HCT116 (cell line): ENCODE data around the gene CCDC24. TPM values are rescaled to one million over a fixed set of nuclear protein-coding genes. Genes with fewer than 3 reads are reported as not detected.

Experiments
- ATAC-seq: fragments of 200-7000 bp; cut with Tn5 transposase; 2 replicates; pipeline ENCODE4 v1.9.1; 2020; ENCODE audit warnings: mild to moderate bottlenecking, moderate library complexity
- BruUV-seq: library from RNA; stranded (reverse); fragments of 400-500 nt; replicated peaks from 2 replicates; lab custom pipeline; 2021; lab: Mats Ljungman, UMichigan
- CTCF ChIA-PET: fragments of 300-600 bp; sonication (Branson Sonifier 250); formaldehyde crosslinking; loops from one replicate; lab custom pipeline; 2021; ENCODE audit warnings: antibody characterized with exemption; lab: Charles Lee
- POLR2A ChIA-PET: fragments of 300-600, 350-600 bp; sonication (Branson Sonifier 250); formaldehyde crosslinking; loops from one replicate; lab custom pipeline; 2021; ENCODE audit warnings: antibody characterized with exemption; lab: Charles Lee
- RAD21 ChIA-PET, 2 experiments: fragments of 300-600 bp; sonication (Branson Sonifier 250); formaldehyde crosslinking; loops; one replicate each; lab custom pipeline; 2023; ENCODE audit warnings: low total read pairs in 2 of 2; ENCODE audit not compliant: uncharacterized antibody in 2 of 2, unreplicated experiment in 2 of 2, low non-redundant PET in 1 of 2; lab: Charles Lee
- DNase-seq: peaks from one replicate; pipeline ENCODE4 v3.0.0-alpha.2; 2010; ENCODE audit warnings: low read depth, low spot score
- H2AFZ ChIP-seq: fragments of 200-600 bp; shearing (Covaris generic), sonication (generic); 2 replicates; pipeline ENCODE4 v1.6.1; 2017; ENCODE audit warnings: low read depth, mixed run types, mixed read lengths, antibody characterized with exemption, low read length; ENCODE audit not compliant: poor library complexity, severe bottlenecking
- H3K27ac ChIP-seq: 2 replicates; pipeline ENCODE4 v1.5.1; 2012; ENCODE audit warnings: low read depth, low read length
- H3K27me3 ChIP-seq: fragments of 200-600 bp; sonication (generic); 2 replicates; pipeline ENCODE4 v1.6.1; 2016; ENCODE audit warnings: mixed run types, low read length, mixed read lengths; ENCODE audit not compliant: insufficient read depth
- H3K36me3 ChIP-seq, 2 experiments: fragments of 200-500 bp in 1 of 2; fragments of 200-600 bp in 1 of 2; sonication (Bioruptor generic) in 1 of 2; sonication (generic) in 1 of 2; 2 replicates each; pipeline versions ENCODE4 v1.5.1 to v1.6.1; 2014 to 2016; ENCODE audit warnings: low read length in 2 of 2, inconsistent platforms in 1 of 2, mixed read lengths in 1 of 2, mixed run types in 1 of 2; ENCODE audit not compliant: insufficient read depth in 2 of 2, control insufficient read depth in 1 of 2
- H3K4me1 ChIP-seq, 2 experiments: fragments of 200-600 bp in 1 of 2; sonication (generic) in 1 of 2; 2 replicates each; pipeline versions ENCODE4 v1.5.1 to v1.6.1; 2012 to 2017; ENCODE audit warnings: low read length in 2 of 2, inconsistent platforms in 1 of 2, mild to moderate bottlenecking in 1 of 2, mixed read lengths in 1 of 2, mixed run types in 1 of 2, moderate library complexity in 1 of 2; ENCODE audit not compliant: insufficient read depth in 2 of 2, control insufficient read depth in 1 of 2
- H3K4me2 ChIP-seq: fragments of 200-600 bp; sonication (generic); 2 replicates; pipeline ENCODE4 v1.6.1; 2017; ENCODE audit warnings: mixed run types, low read length, mixed read lengths
- H3K4me3 ChIP-seq, 2 experiments: fragments of 200-600 bp in 1 of 2; sonication (generic) in 1 of 2; replicated peaks in 1 of 2; 2 replicates each; pipeline ENCODE4 v1.5.1; 2011 to 2016; ENCODE audit warnings: low read length in 2 of 2, control low read depth in 1 of 2, low read depth in 1 of 2, mild to moderate bottlenecking in 1 of 2, mixed read lengths in 1 of 2, mixed run types in 1 of 2
- H3K79me2 ChIP-seq: fragments of 200-600 bp; sonication (generic); 2 replicates; pipeline ENCODE4 v1.6.1; 2017; ENCODE audit warnings: mild to moderate bottlenecking, mixed run types, low read length, moderate library complexity, mixed read lengths; ENCODE audit not compliant: insufficient read depth
- H3K9ac ChIP-seq: fragments of 200-600 bp; sonication (generic); 2 replicates; pipeline ENCODE4 v1.6.1; 2016; ENCODE audit warnings: low read length, mixed read lengths
- H3K9me2 ChIP-seq: fragments of 200-600 bp; sonication (generic), shearing (Covaris generic); 2 replicates; pipeline ENCODE4 v1.6.1; 2017; ENCODE audit warnings: mixed run types, mild to moderate bottlenecking, moderate library complexity; ENCODE audit not compliant: insufficient read depth
- H3K9me3 ChIP-seq, 2 experiments: fragments of 200-500 bp in 1 of 2; fragments of 200-600 bp in 1 of 2; sonication (Bioruptor generic) in 1 of 2; sonication (generic) in 1 of 2; 2 replicates each; pipeline ENCODE4 v1.6.1; 2014 to 2017; ENCODE audit warnings: low read length in 2 of 2, mixed read lengths in 2 of 2, inconsistent platforms in 1 of 2, low read depth in 1 of 2, mild to moderate bottlenecking in 1 of 2, mixed run types in 1 of 2, moderate library complexity in 1 of 2; ENCODE audit not compliant: control insufficient read depth in 1 of 2, insufficient read depth in 1 of 2
- H4K20me1 ChIP-seq: fragments of 200-600 bp; sonication (generic), shearing (Covaris generic); 2 replicates; pipeline ENCODE4 v1.6.1; 2017; ENCODE audit warnings: mixed run types, mild to moderate bottlenecking, moderate library complexity; ENCODE audit not compliant: insufficient read depth
- ATF3 ChIP-seq: IDR thresholded peaks from 2 replicates; pipeline ENCODE4 v1.6.1; 2012
- CTCF ChIP-seq, 3 experiments: fragments of 200-600 bp in 1 of 3; sonication (generic) in 1 of 3; IDR thresholded peaks in 2 of 3; conservative IDR thresholded peaks in 1 of 3; 2 replicates each; pipeline ENCODE4 v1.5.1; 2012 to 2017; ENCODE audit warnings: low read depth in 2 of 3, low read length in 2 of 3, antibody characterized with exemption in 1 of 3, borderline replicate concordance in 1 of 3, control low read depth in 1 of 3, mild to moderate bottlenecking in 1 of 3, mixed read lengths in 1 of 3, mixed run types in 1 of 3, moderate library complexity in 1 of 3; ENCODE audit not compliant: insufficient read depth in 1 of 3
- EGR1 ChIP-seq: IDR thresholded peaks from 2 replicates; pipeline ENCODE4 v1.6.1; 2012; ENCODE audit warnings: low read depth
- ELF1 ChIP-seq: IDR thresholded peaks from 2 replicates; pipeline ENCODE4 v1.6.1; 2012; ENCODE audit warnings: low read depth, borderline replicate concordance
- FOSL1 ChIP-seq: IDR thresholded peaks from 2 replicates; pipeline ENCODE4 v1.6.1; 2012; ENCODE audit warnings: low read depth
- JUND ChIP-seq: IDR thresholded peaks from 2 replicates; pipeline ENCODE4 v1.6.1; 2012
- POLR2A ChIP-seq: IDR thresholded peaks from 2 replicates; pipeline ENCODE4 v1.7.0; 2011; ENCODE audit warnings: borderline replicate concordance; ENCODE audit not compliant: insufficient read depth, insufficient read length; ENCODE audit errors: extremely low read depth
- REST ChIP-seq: IDR thresholded peaks from 2 replicates; pipeline ENCODE4 v1.6.1; 2012; ENCODE audit warnings: low read depth
- ZFX ChIP-seq: fragments of 450-650 bp; IDR thresholded peaks from 2 replicates; pipeline ENCODE4 v1.6.1; 2017
- intact Hi-C: fragments of 100-400 bp; cut with micrococcal nuclease; formaldehyde crosslinking; loops from 2 replicates; pipeline ENCODE4 v1.10.0; 2022
- total RNA-seq: library from RNA; stranded (reverse); gene quantifications from one replicate; pipeline ENCODE4 v1.2.1, GENCODE V29; 2021; ENCODE audit not compliant: unreplicated experiment

Gene CCDC24
- total RNA-seq, 1 experiment from 2014 or later, result 23.3 TPM

GRCh38 chr1:43991200-43991475 lies 261 bp upstream of the CCDC24 start:
- intact Hi-C loops, result no loop called here
- Histone ChIP-seq H3K4me1 (peaks cover 10 to 39% of the 10 kb centered on the region in 2 experiments), H3K9me3 (no peaks in the 10 kb centered on the region), H3K27ac (peak overlapping the region; percentile 82), H3K27me3 (no peaks in the 10 kb centered on the region), H3K4me3 (peak overlapping the region; percentile 63 to 72), H4K20me1 (no peaks in the 10 kb centered on the region), H2AFZ (peak overlapping the region; percentile 65), H3K79me2 (no peaks in the 10 kb centered on the region), H3K9ac (peak overlapping the region; percentile 80), H3K4me2 (peak overlapping the region; percentile 91), H3K36me3 (peaks cover 0 to 14% of the 10 kb centered on the region in 2 experiments; a peak in 2 of 4 replicates), H3K9me2 (no peaks in the 10 kb centered on the region)
- CTCF ChIA-PET, result interaction anchor here (1.4 kb wide), 1 partner anchor 46 kb away, joined by 4 read pairs; no protein-coding TSS in a partner anchor
- ATAC-seq (peak; percentile 34; the same call in 1 of the 2 replicates), DNase-seq (no peak)
- POLR2A ChIA-PET, result no interaction called here
- RAD21 ChIA-PET, result interaction anchor here in 1 of 2 experiments (1.1 kb wide), 1 partner anchor 21 kb away, joined by 3 read pairs; the partner anchor contains the start of gene DPH2
- no peak for TF ChIP-seq ELF1
- no peak for TF ChIP-seq POLR2A
- no peak for TF ChIP-seq EGR1
- no peak for TF ChIP-seq ZFX
- TF ChIP-seq FOSL1, result no peak
- no peak for TF ChIP-seq CTCF (IDR thresholded peaks at IDR 0.05 in 2 of 3, conservative IDR thresholded peaks at IDR 0.05 in 1 of 3; ENCODE audit: borderline replicate concordance in 1 of 3, insufficient read depth in 1 of 3, low read depth in 2 of 3, low read length in 2 of 3)
- TF ChIP-seq REST, result no peak
- no peak for TF ChIP-seq ATF3
- TF ChIP-seq JUND, result no peak
- no TSS peak for BruUV-seq
